ENCODE data around the gene SLC6A17. TPM values are rescaled to one million over a fixed set of nuclear protein-coding genes. Genes with fewer than 3 reads are reported as not detected.

Gene SLC6A17
- total and polyA plus RNA-seq, 2 donors (not counting 3 experiments of a cell fraction or from before 2014, with no cell fraction given), result 0.03 TPM; not detected in 1

DNA sequence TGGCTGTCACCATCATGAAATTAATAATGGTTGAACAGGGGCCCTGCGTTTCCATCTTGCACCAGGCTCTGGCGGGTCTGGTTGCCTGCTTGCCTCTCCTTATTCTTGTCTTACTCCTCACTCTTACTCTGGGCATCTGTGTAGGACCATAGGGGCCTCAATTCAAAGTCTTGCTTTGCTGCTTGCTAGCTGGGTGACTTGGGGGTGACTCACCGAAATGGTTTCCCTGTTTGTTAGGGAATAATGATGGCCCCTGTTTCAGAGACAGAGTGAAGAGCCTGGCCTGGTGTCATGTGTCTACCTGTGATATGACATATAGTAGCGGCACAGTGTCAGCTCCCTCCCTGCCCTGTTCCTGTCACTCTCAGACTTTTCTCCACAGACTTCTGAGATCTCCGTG, 84.4 kb downstream of the SLC6A17 start:
- no TSS peak for BruUV-seq (replicated peaks)
- ChIA-PET CTCF (interaction anchor here (1.0 to 3.2 kb wide), 5 partner anchors 18 to 261 kb away, joined by 3 to 22 read pairs (median 4); partner anchors contain the start of gene KCNC4), POLR2A (no interaction called here)
- Histone ChIP-seq H3K27me3 (ENCODE audit: control insufficient read depth in 2 of 2, insufficient read depth in 2 of 2, low read length in 2 of 2) (no peaks in the 10 kb centered on the region), H3K4me3 (replicated peaks in 1 of 3; ENCODE audit: insufficient read depth in 1 of 3, low read depth in 1 of 3, low read length in 3 of 3) (no peak overlapping the region), H3K4me2 (ENCODE audit: insufficient read depth, low read length) (peak overlapping the region; percentile 48), H3K79me2 (ENCODE audit: control insufficient read depth, insufficient read depth, low read length) (no peaks in the 10 kb centered on the region), H4K20me1 (replicated peaks; ENCODE audit: control insufficient read depth, extremely low read depth, insufficient read depth, low read length) (no peaks in the 10 kb centered on the region), H2AFZ (ENCODE audit: low read depth, low read length) (peak overlapping the region; percentile 88), H3K4me1 (ENCODE audit: control insufficient read depth, extremely low read depth, insufficient read depth, low read length) (peaks cover 28% of the 10 kb centered on the region), H3K9me3 (replicated peaks; ENCODE audit: control insufficient read depth, insufficient read depth, low read length) (no peaks in the 10 kb centered on the region), H3K9me1 (replicated peaks; ENCODE audit: control insufficient read depth, extremely low read depth, insufficient read depth, low read length) (no peaks in the 10 kb centered on the region), H3K9ac (replicated peaks; ENCODE audit: extremely low read depth, insufficient read depth, low read length) (no peak overlapping the region), H3K36me3 (ENCODE audit: control insufficient read depth in 2 of 2, extremely low read depth in 1 of 2, insufficient read depth in 2 of 2, low read length in 2 of 2) (peaks cover 0 to 6% of the 10 kb centered on the region in 2 experiments), H3K27ac (ENCODE audit: insufficient read depth, low read depth, low read length) (peak overlapping the region; percentile 77)
- DNase-seq (ENCODE audit: low read depth, low spot score) (no peak), FAIRE-seq (peak; percentile 57)
- dilution Hi-C loops (cut with MboI; ENCODE audit: extremely low pct_ligation_motif_present, low sequenced_read_pairs), result no loop called here
- intact Hi-C loops (cut with micrococcal nuclease), result loop anchor here (1.0 kb wide), 1 partner anchor 21 kb away; no protein-coding TSS in a partner anchor
- no peak for TF ChIP-seq POLR2A (IDR thresholded peaks at IDR 0.05; ENCODE audit: low read depth, low read length)
- TF ChIP-seq JUN (IDR thresholded peaks at IDR 0.05; ENCODE audit: borderline replicate concordance, insufficient read depth, insufficient read length, low read depth), result peak; percentile 34

DNA sequence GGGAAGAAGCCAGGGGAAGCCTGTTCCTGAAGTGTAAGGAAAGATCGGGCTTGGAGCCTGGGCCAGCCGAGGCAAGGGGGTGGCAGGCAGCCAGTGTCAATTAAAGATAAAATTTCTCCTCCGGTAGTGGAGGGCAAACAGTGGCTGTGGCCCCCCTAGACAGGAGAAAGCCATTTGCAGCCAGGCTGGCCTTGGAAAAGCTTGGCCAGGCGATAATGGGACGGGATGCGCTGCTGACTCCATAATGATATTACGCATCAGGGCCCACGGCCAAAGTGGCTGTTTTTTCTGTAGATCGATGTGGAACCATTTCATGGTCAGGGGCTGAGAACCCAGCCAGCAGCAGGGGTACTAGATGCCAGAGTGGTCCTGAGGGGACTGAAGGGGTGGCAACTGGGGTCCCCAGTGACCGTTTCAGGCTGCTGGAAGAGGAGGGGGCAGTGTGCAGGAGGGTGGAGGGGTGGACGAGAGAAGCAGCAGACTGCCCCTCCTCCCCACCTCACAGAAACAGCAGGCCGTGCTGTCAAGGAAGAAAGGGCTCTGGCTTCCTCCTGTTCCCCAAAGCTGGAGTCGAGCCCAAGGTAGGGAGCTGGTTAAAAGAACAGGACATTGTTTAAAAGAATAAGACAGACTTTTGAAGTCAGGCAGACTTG, 85.0 kb downstream of the SLC6A17 start:
- dilution Hi-C loops (cut with MboI; ENCODE audit: extremely low pct_ligation_motif_present, low sequenced_read_pairs) (no loop called here), intact Hi-C loops (cut with micrococcal nuclease) (loop anchor here (1.0 kb wide), 1 partner anchor 22 kb away; no protein-coding TSS in a partner anchor)
- FAIRE-seq (peak; percentile 98), DNase-seq (ENCODE audit: low read depth, low spot score) (peak; percentile 70)
- peak overlapping the region; percentile 48 for H3K4me2 ChIP-seq (ENCODE audit: insufficient read depth, low read length)
- H4K20me1 ChIP-seq (replicated peaks; ENCODE audit: control insufficient read depth, extremely low read depth, insufficient read depth, low read length), result no peaks in the 10 kb centered on the region
- no peaks in the 10 kb centered on the region for H3K79me2 ChIP-seq (ENCODE audit: control insufficient read depth, insufficient read depth, low read length)
- H3K9me1 ChIP-seq (replicated peaks; ENCODE audit: control insufficient read depth, extremely low read depth, insufficient read depth, low read length), result no peaks in the 10 kb centered on the region
- BruUV-seq (replicated peaks), result no TSS peak
- peaks cover 0 to 6% of the 10 kb centered on the region in 2 experiments for H3K36me3 ChIP-seq (ENCODE audit: control insufficient read depth in 2 of 2, extremely low read depth in 1 of 2, insufficient read depth in 2 of 2, low read length in 2 of 2)
- peaks cover 33% of the 10 kb centered on the region for H3K4me1 ChIP-seq (ENCODE audit: control insufficient read depth, extremely low read depth, insufficient read depth, low read length)
- POLR2A ChIA-PET, result interaction anchor here (0.7 kb wide), 1 partner anchor 23 kb away, joined by 3 read pairs; no protein-coding TSS in a partner anchor
- CTCF ChIA-PET, result interaction anchor here (0.6 to 3.2 kb wide), 6 partner anchors 19 to 261 kb away, joined by 3 to 22 read pairs (median 4); partner anchors contain the start of gene KCNC4
- H3K9ac ChIP-seq (replicated peaks; ENCODE audit: extremely low read depth, insufficient read depth, low read length), result peak overlapping the region; percentile 4
- H3K27me3 ChIP-seq (ENCODE audit: control insufficient read depth in 2 of 2, insufficient read depth in 2 of 2, low read length in 2 of 2), result no peaks in the 10 kb centered on the region
- H2AFZ ChIP-seq (ENCODE audit: low read depth, low read length), result peak overlapping the region; percentile 88
- TF ChIP-seq EZH2 (IDR thresholded peaks at IDR 0.05; ENCODE audit: borderline replicate concordance, low read depth, low read length, severe bottlenecking) (no peak), POLR2AphosphoS5 (IDR thresholded peaks at IDR 0.05; ENCODE audit: insufficient read depth, low read depth, low read length) (peak; percentile 16)
- H3K4me3 ChIP-seq (replicated peaks in 1 of 3; ENCODE audit: insufficient read depth in 1 of 3, low read depth in 1 of 3, low read length in 3 of 3), result no peak overlapping the region
- peak overlapping the region; percentile 77 for H3K27ac ChIP-seq (ENCODE audit: insufficient read depth, low read depth, low read length)
- H3K9me3 ChIP-seq (replicated peaks; ENCODE audit: control insufficient read depth, insufficient read depth, low read length), result no peaks in the 10 kb centered on the region
